HepG2 (cell line): ENCODE data around the gene TSPAN13. TPM values are rescaled to one million over a fixed set of nuclear protein-coding genes. Genes with fewer than 3 reads are reported as not detected.

ENCODE experiments used
- ATAC-seq: fragments of 200-7000 bp; cut with Tn5 transposase; 3 replicates; pipeline ENCODE4 v1.9.1; 2020; ENCODE audit warnings: mild to moderate bottlenecking, moderate library complexity
- BruUV-seq: library from RNA; stranded (reverse); fragments of 400-500 nt; replicated peaks from 2 replicates; lab custom pipeline; 2021; lab: Mats Ljungman, UMichigan
- CTCF ChIA-PET: fragments of 300-600 bp; formaldehyde crosslinking; extraction: SDS; loops from one replicate; lab custom pipeline; 2021; ENCODE audit warnings: low total read pairs, inconsistent platforms, low intra/inter-chr PET ratio; lab: Yijun Ruan, JAX
- POLR2A ChIA-PET: fragments of 350-600 bp; sonication (Branson Sonifier 250); formaldehyde crosslinking; loops from one replicate; lab custom pipeline; 2020; ENCODE audit warnings: antibody characterized with exemption, inconsistent platforms; lab: Yijun Ruan, JAX
- DNase-seq: peaks from one replicate; pipeline ENCODE4 v3.0.0-alpha.2; 2015; ENCODE audit warnings: low spot score
- FAIRE-seq: peaks from 3 replicates; lab custom pipeline; 2011; peaks lifted over from hg19 to GRCh38; lab: Jason Lieb, UNC
- H2AFZ ChIP-seq: one replicate; pipeline ENCODE4 v1.6.1; 2011; ENCODE audit warnings: low read length, inconsistent platforms
- H3K27ac ChIP-seq: fragments of 300-600 bp; 3 replicates; pipeline ENCODE4 v1.8.0; 2011; ENCODE audit warnings: mixed run types, mild to moderate bottlenecking, mixed read lengths, low read length, inconsistent platforms; ENCODE audit not compliant: insufficient read depth; ENCODE audit errors: extremely low read length
- H3K27me3 ChIP-seq, 2 experiments: fragments of 200-600 bp in 1 of 2; 2 replicates in 1 of 2; 3 replicates in 1 of 2; pipeline versions ENCODE4 v1.6.0 to v1.8.0; 2011; ENCODE audit warnings: low read length in 2 of 2, mild to moderate bottlenecking in 2 of 2, moderate library complexity in 2 of 2, inconsistent platforms in 1 of 2; ENCODE audit not compliant: insufficient read depth in 2 of 2, control insufficient read depth in 1 of 2
- H3K36me3 ChIP-seq, 2 experiments: fragments of 200-600 bp in 1 of 2; replicated peaks in 1 of 2; 2 replicates in 1 of 2; 3 replicates in 1 of 2; pipeline versions ENCODE4 v1.5.1 to v1.8.0; 2011; ENCODE audit warnings: low read length in 2 of 2, inconsistent platforms in 1 of 2; ENCODE audit not compliant: insufficient read depth in 2 of 2, control insufficient read depth in 1 of 2
- H3K4me1 ChIP-seq: 2 replicates; pipeline ENCODE4 v1.5.1; 2012; ENCODE audit warnings: low read length, inconsistent platforms; ENCODE audit not compliant: insufficient read depth
- H3K4me2 ChIP-seq: 2 replicates; pipeline ENCODE4 v1.6.0; 2011; ENCODE audit warnings: low read depth, low read length, inconsistent platforms
- H3K4me3 ChIP-seq, 3 experiments: fragments of 200-600 bp in 1 of 3; sonication (generic), shearing (Covaris generic) in 1 of 3; replicated peaks in 1 of 3; 2 replicates each; pipeline ENCODE4 v1.5.1; 2011 to 2016; ENCODE audit warnings: low read length in 3 of 3, inconsistent platforms in 2 of 3, low read depth in 2 of 3, mild to moderate bottlenecking in 2 of 3, control low read depth in 1 of 3, mixed read lengths in 1 of 3; ENCODE audit not compliant: insufficient read depth in 1 of 3
- H3K79me2 ChIP-seq: one replicate; pipeline ENCODE4 v1.6.1; 2011; ENCODE audit warnings: low read length, inconsistent platforms; ENCODE audit not compliant: insufficient read depth
- H3K9ac ChIP-seq: 2 replicates; pipeline ENCODE4 v1.6.0; 2011; ENCODE audit warnings: mild to moderate bottlenecking, low read depth, low read length, inconsistent platforms; ENCODE audit not compliant: insufficient read depth
- H3K9me3 ChIP-seq: 2 replicates; pipeline ENCODE4 v1.5.1; 2012; ENCODE audit warnings: mild to moderate bottlenecking, low read length
- H4K20me1 ChIP-seq: 2 replicates; pipeline ENCODE4 v1.6.0; 2011; ENCODE audit warnings: inconsistent platforms, mild to moderate bottlenecking, low read length, moderate library complexity; ENCODE audit not compliant: insufficient read depth
- ARID2 ChIP-seq: sonication (generic); formaldehyde crosslinking; IDR thresholded peaks from 2 replicates; pipeline ENCODE4 v1.8.1; 2022; ENCODE audit warnings: mild to moderate bottlenecking, missing genetic modification reagents, borderline replicate concordance
- ELF1 ChIP-seq: sonication (generic); formaldehyde crosslinking; IDR thresholded peaks from 2 replicates; pipeline ENCODE4 v1.4.0; 2020; ENCODE audit warnings: missing genetic modification reagents
- SATB2 ChIP-seq: sonication (generic); formaldehyde crosslinking; IDR thresholded peaks from 2 replicates; pipeline ENCODE4 v1.5.0; 2020; ENCODE audit warnings: missing genetic modification reagents
- SRF ChIP-seq: IDR thresholded peaks from 2 replicates; pipeline ENCODE4 v1.6.1; 2011; ENCODE audit warnings: mild to moderate bottlenecking, low read depth, low read length, moderate library complexity
- TOPORS ChIP-seq: sonication (generic); formaldehyde crosslinking; IDR thresholded peaks from 2 replicates; pipeline ENCODE4 v1.8.0; 2023; ENCODE audit warnings: mild to moderate bottlenecking, missing genetic modification reagents
- ZNF138 ChIP-seq: sonication (generic); formaldehyde crosslinking; IDR thresholded peaks from 2 replicates; pipeline ENCODE4 v1.5.0; 2020; ENCODE audit warnings: mild to moderate bottlenecking, low read depth, missing genetic modification reagents
- ZNF234 ChIP-seq: sonication (generic); formaldehyde crosslinking; conservative IDR thresholded peaks from 2 replicates; pipeline ENCODE4 v1.5.1; 2020; ENCODE audit warnings: mild to moderate bottlenecking, missing genetic modification reagents
- ZNF335 ChIP-seq: sonication (generic); formaldehyde crosslinking; IDR thresholded peaks from 2 replicates; pipeline ENCODE4 v1.4.0; 2020; ENCODE audit warnings: missing genetic modification reagents
- ZNF484 ChIP-seq: sonication (generic); formaldehyde crosslinking; IDR thresholded peaks from 2 replicates; pipeline ENCODE4 v1.5.1; 2020; ENCODE audit warnings: mild to moderate bottlenecking, low read depth, missing genetic modification reagents, borderline replicate concordance
- ZNF562 ChIP-seq: sonication (generic); formaldehyde crosslinking; IDR thresholded peaks from 2 replicates; pipeline ENCODE4 v1.8.0; 2022; ENCODE audit warnings: missing genetic modification reagents, borderline replicate concordance
- ZNF660 ChIP-seq: sonication (generic); formaldehyde crosslinking; IDR thresholded peaks from 2 replicates; pipeline ENCODE4 v1.5.1; 2020; ENCODE audit warnings: mild to moderate bottlenecking, low read depth, missing genetic modification reagents, borderline replicate concordance
- WGBS: methylation state at CpG from one replicate; pipeline ENCODE4 v1.1.6; 2017; ENCODE audit warnings: low lambda C conversion rate; 5-methylcytosine and 5-hydroxymethylcytosine counted together
- in situ Hi-C: cut with HindIII; loops from 2 replicates; pipeline ENCODE4 v1.10.0; 2017; ENCODE audit warnings: low pct_unique_long_range_greater_than_20kb; ENCODE audit not compliant: extremely low pct_ligation_motif_present
- intact Hi-C: fragments of 100-400 bp; cut with micrococcal nuclease; formaldehyde crosslinking; loops from one replicate; pipeline ENCODE4 v1.10.0; 2022; ENCODE audit not compliant: unreplicated experiment
- polyA plus RNA-seq, 8 experiments: library from polyadenylated mRNA; depleted of rRNA in 3 of 8; stranded (reverse) in 7 of 8; unstranded in 1 of 8; fragments of >200 nt; fragmentation: Illumina TruSeq in 4 of 8; extraction: Trizol in 4 of 8; gene quantifications; 2 replicates each; pipeline versions ENCODE4 v1.2.1 to v1.2.3, GENCODE V29; 2011 to 2016; ENCODE audit warnings: low read depth in 4 of 8, missing spikeins in 1 of 8, mixed read lengths in 1 of 8; ENCODE audit not compliant: insufficient read depth in 1 of 8
- total RNA-seq, 5 experiments: library from RNA; depleted of rRNA; stranded (reverse); fragments of >200 nt; fragmentation: Illumina TruSeq; extraction: Trizol; gene quantifications; 2 replicates each; pipeline ENCODE4 v1.2.3, GENCODE V29; 2016; ENCODE audit warnings: low read depth in 1 of 5
- TF ChIP-seq, protein P1 (sequence below), 2 experiments: fragments of 450-650 bp in 1 of 2; sonication (generic) in 1 of 2; formaldehyde crosslinking in 1 of 2; IDR thresholded peaks; 2 replicates each; pipeline versions ENCODE4 v1.6.1 to v1.8.0; 2016 to 2022; ENCODE audit warnings: antibody characterized with exemption in 1 of 2, mild to moderate bottlenecking in 1 of 2, missing genetic modification reagents in 1 of 2

The TSPAN13 gene
- total and polyA plus RNA-seq, 2 of the 13 experiments (the other 11 are each of a cell fraction or from before 2014, with no cell fraction given) = 5.8 to 6.2 TPM

GRCh38 chr7:16817536-16817935, 64.0 kb downstream of the TSPAN13 start:
- FAIRE-seq = no peak

GRCh38 chr7:16818732-16819131, 65.2 kb downstream of the TSPAN13 start:
- Histone ChIP-seq H3K4me3 (no peak overlapping the region), H3K9me3 (no peaks in the 10 kb centered on the region), H3K9ac (no peak overlapping the region), H2AFZ (no peak overlapping the region), H3K79me2 (no peaks in the 10 kb centered on the region), H3K27ac (no peak overlapping the region), H3K36me3 (no peaks in the 10 kb centered on the region), H3K27me3 (no peaks in the 10 kb centered on the region; a peak in 2 of 5 replicates), H3K4me1 (peaks cover 7% of the 10 kb centered on the region; the same call in 1 of the 2 replicates), H3K4me2 (no peak overlapping the region), H4K20me1 (no peaks in the 10 kb centered on the region)
- ChIA-PET CTCF (no interaction called here), POLR2A (no interaction called here)
- WGBS = 28% methylated on average over 3 of the region's 3 CpGs
- intact Hi-C loops = no loop called here
- FAIRE-seq (no peak), ATAC-seq (no peak), DNase-seq (no peak)
- BruUV-seq = no TSS peak
- in situ Hi-C loops = no loop called here
- TF ChIP-seq ZNF562 (CRISPR knock-in tag) = no peak
- TF ChIP-seq ZNF484 (CRISPR knock-in tag) = no peak
- no peak for TF ChIP-seq ZNF660 (CRISPR knock-in tag)
- peak; percentile 54; the same call in 1 of the 2 replicates for TF ChIP-seq SRF
- TF ChIP-seq, protein P1, sequence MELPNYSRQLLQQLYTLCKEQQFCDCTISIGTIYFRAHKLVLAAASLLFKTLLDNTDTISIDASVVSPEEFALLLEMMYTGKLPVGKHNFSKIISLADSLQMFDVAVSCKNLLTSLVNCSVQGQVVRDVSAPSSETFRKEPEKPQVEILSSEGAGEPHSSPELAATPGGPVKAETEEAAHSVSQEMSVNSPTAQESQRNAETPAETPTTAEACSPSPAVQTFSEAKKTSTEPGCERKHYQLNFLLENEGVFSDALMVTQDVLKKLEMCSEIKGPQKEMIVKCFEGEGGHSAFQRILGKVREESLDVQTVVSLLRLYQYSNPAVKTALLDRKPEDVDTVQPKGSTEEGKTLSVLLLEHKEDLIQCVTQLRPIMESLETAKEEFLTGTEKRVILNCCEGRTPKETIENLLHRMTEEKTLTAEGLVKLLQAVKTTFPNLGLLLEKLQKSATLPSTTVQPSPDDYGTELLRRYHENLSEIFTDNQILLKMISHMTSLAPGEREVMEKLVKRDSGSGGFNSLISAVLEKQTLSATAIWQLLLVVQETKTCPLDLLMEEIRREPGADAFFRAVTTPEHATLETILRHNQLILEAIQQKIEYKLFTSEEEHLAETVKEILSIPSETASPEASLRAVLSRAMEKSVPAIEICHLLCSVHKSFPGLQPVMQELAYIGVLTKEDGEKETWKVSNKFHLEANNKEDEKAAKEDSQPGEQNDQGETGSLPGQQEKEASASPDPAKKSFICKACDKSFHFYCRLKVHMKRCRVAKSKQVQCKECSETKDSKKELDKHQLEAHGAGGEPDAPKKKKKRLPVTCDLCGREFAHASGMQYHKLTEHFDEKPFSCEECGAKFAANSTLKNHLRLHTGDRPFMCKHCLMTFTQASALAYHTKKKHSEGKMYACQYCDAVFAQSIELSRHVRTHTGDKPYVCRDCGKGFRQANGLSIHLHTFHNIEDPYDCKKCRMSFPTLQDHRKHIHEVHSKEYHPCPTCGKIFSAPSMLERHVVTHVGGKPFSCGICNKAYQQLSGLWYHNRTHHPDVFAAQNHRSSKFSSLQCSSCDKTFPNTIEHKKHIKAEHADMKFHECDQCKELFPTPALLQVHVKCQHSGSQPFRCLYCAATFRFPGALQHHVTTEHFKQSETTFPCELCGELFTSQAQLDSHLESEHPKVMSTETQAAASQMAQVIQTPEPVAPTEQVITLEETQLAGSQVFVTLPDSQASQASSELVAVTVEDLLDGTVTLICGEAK (IDR thresholded peaks at IDR 0.05) = no peak
- TF ChIP-seq, protein P1 (CRISPR knock-in tag; IDR thresholded peaks at IDR 0.05) = no peak

More at GRCh38 chr7:16817536-16817935, 64.0 kb downstream of the TSPAN13 start:
- no peak overlapping the region for H3K4me3 ChIP-seq
- no peaks in the 10 kb centered on the region for H3K9me3 ChIP-seq
- 0% methylated on average over 1 of the region's 1 CpG for WGBS
- POLR2A ChIA-PET = no interaction called here
- DNase-seq (no peak), ATAC-seq (no peak)
- no peak overlapping the region for H3K9ac ChIP-seq
- no peak overlapping the region for H2AFZ ChIP-seq
- H3K4me1 ChIP-seq = peaks cover 7% of the 10 kb centered on the region; the same call in 1 of the 2 replicates
- H3K4me2 ChIP-seq = no peak overlapping the region
- TF ChIP-seq ARID2 = no peak
- TF ChIP-seq SATB2 (CRISPR knock-in tag) = no peak
- TF ChIP-seq TOPORS (CRISPR knock-in tag) = no peak
- no peak for TF ChIP-seq ZNF234 (CRISPR knock-in tag)
- TF ChIP-seq ZNF138 (CRISPR knock-in tag) = no peak
- no peak for TF ChIP-seq ZNF335 (CRISPR knock-in tag)
- TF ChIP-seq ELF1 (CRISPR knock-in tag) = no peak
- H3K27ac ChIP-seq = no peak overlapping the region
- CTCF ChIA-PET = no interaction called here
- no peaks in the 10 kb centered on the region; a peak in 2 of 5 replicates for H3K27me3 ChIP-seq
- intact Hi-C loops (no loop called here), in situ Hi-C loops (no loop called here)
- no peaks in the 10 kb centered on the region for H3K36me3 ChIP-seq
- BruUV-seq = no TSS peak
- H3K79me2 ChIP-seq = no peaks in the 10 kb centered on the region
- H4K20me1 ChIP-seq = no peaks in the 10 kb centered on the region
